B cell (primary cell): ENCODE results near the gene ARPC2. TPM values are rescaled to one million over a fixed set of nuclear protein-coding genes. Genes with fewer than 3 reads are reported as not detected.

Experiments
- ATAC-seq: fragments of 200-7000 bp; cut with Tn5 transposase; one replicate; pipeline ENCODE4 v1.10.0; 2021; ENCODE audit warnings: low read depth, mild to moderate bottlenecking, moderate number of reproducible peaks, moderate library complexity
- CTCF ChIA-PET: fragments of 350-600 bp; sonication (Branson Sonifier 250); formaldehyde crosslinking; loops from one replicate; lab custom pipeline; 2021; ENCODE audit warnings: antibody characterized with exemption, inconsistent platforms; lab: Charles Lee
- POLR2A ChIA-PET: fragments of 350-600 bp; sonication (Branson Sonifier 250); formaldehyde crosslinking; loops from one replicate; lab custom pipeline; 2021; ENCODE audit warnings: antibody characterized with exemption; lab: Charles Lee
- DNase-seq: peaks from one replicate; pipeline ENCODE4 v3.0.0; 2013
- H2AFZ ChIP-seq: 2 replicates; pipeline ENCODE4 v1.6.1; 2012; ENCODE audit warnings: mild to moderate bottlenecking, low read depth, low read length; ENCODE audit not compliant: insufficient read depth, poor library complexity, severe bottlenecking
- H3K27ac ChIP-seq, 2 donors: 1 replicate in 1 of 2; 2 replicates in 1 of 2; pipeline ENCODE4 v1.5.1; 2012 to 2013; ENCODE audit warnings: low read length in 2 of 2, mild to moderate bottlenecking in 2 of 2, moderate library complexity in 1 of 2
- H3K27me3 ChIP-seq, 4 experiments: fragments of 200-600 bp in 1 of 4; sonication (generic) in 1 of 4; replicated peaks in 1 of 4; 1 replicate in 2 of 4; 2 replicates in 2 of 4; pipeline versions ENCODE4 v1.6.1 to v1.7.0; 2013 to 2016; ENCODE audit warnings: low read length in 3 of 4, mild to moderate bottlenecking in 2 of 4, mixed read lengths in 1 of 4, moderate library complexity in 1 of 4; ENCODE audit not compliant: insufficient read depth in 4 of 4, control insufficient read depth in 3 of 4; ENCODE audit errors: control extremely low read depth in 1 of 4
- H3K36me3 ChIP-seq, 2 experiments: replicated peaks in 1 of 2; 1 replicate in 1 of 2; 2 replicates in 1 of 2; pipeline versions ENCODE4 v1.6.1 to v1.7.1; 2013; ENCODE audit warnings: low read length in 1 of 2; ENCODE audit not compliant: insufficient read depth in 2 of 2, control insufficient read depth in 1 of 2; ENCODE audit errors: control extremely low read depth in 1 of 2, extremely low read depth in 1 of 2
- H3K4me1 ChIP-seq, 2 donors: fragments of 200-600 bp in 1 of 2; sonication (generic) in 1 of 2; 1 replicate in 1 of 2; 2 replicates in 1 of 2; pipeline versions ENCODE4 v1.5.1 to v1.6.1; 2013 to 2017; ENCODE audit warnings: low read length in 2 of 2; ENCODE audit not compliant: control insufficient read depth in 2 of 2, insufficient read depth in 2 of 2
- H3K4me2 ChIP-seq: replicated peaks from 2 replicates; pipeline ENCODE3; 2012; ENCODE audit warnings: mild to moderate bottlenecking, low read depth, low read length; ENCODE audit not compliant: poor library complexity, severe bottlenecking
- H3K4me3 ChIP-seq, 5 experiments: fragments of 200-600 bp in 1 of 5; sonication (generic) in 1 of 5; 1 replicate in 3 of 5; 2 replicates in 2 of 5; pipeline versions ENCODE4 v1.5.1 to v1.7.0; 2011 to 2016; ENCODE audit warnings: low read length in 4 of 5, mild to moderate bottlenecking in 4 of 5, low read depth in 2 of 5, control low read depth in 1 of 5, moderate library complexity in 1 of 5; ENCODE audit not compliant: insufficient read depth in 1 of 5; ENCODE audit errors: control extremely low read depth in 1 of 5, extremely low read depth in 1 of 5
- H3K79me2 ChIP-seq: fragments of 200-600 bp; sonication (generic); one replicate; pipeline ENCODE4 v1.6.0; 2016; ENCODE audit warnings: low read length; ENCODE audit not compliant: control insufficient read depth, insufficient read depth
- H3K9ac ChIP-seq: fragments of 200-600 bp; sonication (generic); 2 replicates; pipeline ENCODE4 v1.6.1; 2017; ENCODE audit warnings: mild to moderate bottlenecking, low read length, moderate library complexity
- H3K9me3 ChIP-seq, 3 donors: one replicate each; pipeline versions ENCODE4 v1.6.1 to v1.7.1; 2013; ENCODE audit warnings: low read length in 2 of 3; ENCODE audit not compliant: control insufficient read depth in 2 of 3, insufficient read depth in 1 of 3; ENCODE audit errors: control extremely low read depth in 1 of 3
- H4K20me1 ChIP-seq: 2 replicates; pipeline ENCODE4 v1.6.0; 2012; ENCODE audit warnings: mild to moderate bottlenecking, low read length; ENCODE audit not compliant: insufficient read depth, control insufficient read depth, poor library complexity, severe bottlenecking
- H3K27ac Mint-ChIP-seq: one replicate; pipeline ENCODE4 v1.8.0; 2021; ENCODE audit warnings: mixed read lengths
- H3K27me3 Mint-ChIP-seq: one replicate; pipeline ENCODE4 v1.8.0; 2021; ENCODE audit warnings: mixed read lengths
- H3K4me1 Mint-ChIP-seq: one replicate; pipeline ENCODE4 v1.8.0; 2021; ENCODE audit warnings: mixed read lengths
- H3K4me3 Mint-ChIP-seq: one replicate; pipeline ENCODE4 v1.8.0; 2021; ENCODE audit warnings: mixed read lengths
- H3K9me3 Mint-ChIP-seq: one replicate; pipeline ENCODE4 v1.8.0; 2022; ENCODE audit warnings: mixed read lengths; ENCODE audit not compliant: insufficient read depth
- EZH2 ChIP-seq: IDR thresholded peaks from 2 replicates; pipeline ENCODE4 v1.6.1; 2012; ENCODE audit warnings: borderline replicate concordance, low read depth, mild to moderate bottlenecking, moderate library complexity, low read length; ENCODE audit not compliant: insufficient read depth, poor library complexity, severe bottlenecking
- WGBS: methylation state at CpG from one replicate; pipeline ENCODE4 v1.1.5; 2013; ENCODE audit warnings: missing lambda C conversion rate; ENCODE audit not compliant: insufficient coverage; 5-methylcytosine and 5-hydroxymethylcytosine counted together
- intact Hi-C: fragments of 100-400 bp; cut with micrococcal nuclease; formaldehyde crosslinking; loops from one replicate; pipeline ENCODE4 v1.10.0; 2022
- polyA plus RNA-seq: library from polyadenylated mRNA; depleted of rRNA; stranded (reverse); fragments of >200 nt; gene quantifications from 2 replicates; pipeline ENCODE4 v1.2.3, GENCODE V29; 2012
- total RNA-seq, 2 donors: library from RNA; stranded (reverse); fragments of 120-200 nt in 1 of 2; gene quantifications; 1 replicate in 1 of 2; 2 replicates in 1 of 2; pipeline versions ENCODE4 v1.2.3 to v1.2.4, GENCODE V29; 2013 to 2022
- TF ChIP-seq, protein P1 (sequence below): fragments of 200-600 bp; IDR thresholded peaks from one replicate; pipeline ENCODE4 v1.8.0; 2022; ENCODE audit warnings: antibody characterized with exemption, mild to moderate bottlenecking

The ARPC2 gene
- total and polyA plus RNA-seq, 2 donors (not counting 1 experiment from before 2014, with no cell fraction given), result 314 to 343 TPM

DNA sequence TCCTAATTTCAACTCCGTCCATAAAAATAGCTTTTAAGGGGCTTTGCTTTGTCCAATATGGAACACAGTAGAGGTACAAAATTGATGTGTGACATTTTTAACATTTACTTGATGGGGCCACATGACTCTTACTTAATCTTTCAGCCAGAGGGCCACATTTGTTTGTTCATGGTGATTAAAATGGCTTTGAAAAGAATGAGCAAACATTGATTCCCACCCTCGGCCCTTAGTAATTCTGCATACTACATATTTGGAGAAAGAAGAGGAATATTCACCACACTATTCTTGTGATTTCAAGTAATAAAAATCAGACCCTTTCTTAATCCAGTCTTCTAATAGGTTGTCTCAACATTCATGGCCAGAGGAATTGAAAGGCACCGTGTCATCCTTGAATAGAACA, 17.5 kb downstream of the ARPC2 start:
- no peak overlapping the region for H3K4me3 Mint-ChIP-seq
- H3K27ac Mint-ChIP-seq, result no peak overlapping the region

DNA sequence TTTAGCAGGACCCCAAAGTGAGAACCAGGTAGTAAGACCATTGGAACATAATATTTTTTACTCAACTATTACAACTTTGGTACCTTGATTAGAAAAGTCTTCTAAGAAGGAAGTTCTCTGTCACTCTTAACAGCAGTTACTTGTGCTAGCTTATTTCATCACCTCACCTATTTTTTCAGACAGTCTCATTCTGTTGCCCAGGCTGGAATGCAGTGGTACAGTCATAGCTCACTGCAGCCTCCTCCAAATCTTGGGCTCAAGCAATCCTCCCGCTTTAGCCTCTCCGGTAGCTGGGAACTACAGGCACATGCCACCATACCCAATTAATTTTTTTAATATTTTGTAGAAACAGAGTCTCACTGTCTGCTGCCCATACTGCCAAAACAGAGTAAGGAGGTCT, 18.0 kb downstream of the ARPC2 start:
- ChIA-PET POLR2A (no interaction called here), CTCF (interaction anchor here (0.8 to 2.0 kb wide), 3 partner anchors 22 to 121 kb away, joined by 4 to 8 read pairs (median 4); no protein-coding TSS in a partner anchor)
- TF ChIP-seq EZH2, result no peak
- TF ChIP-seq, protein P1, sequence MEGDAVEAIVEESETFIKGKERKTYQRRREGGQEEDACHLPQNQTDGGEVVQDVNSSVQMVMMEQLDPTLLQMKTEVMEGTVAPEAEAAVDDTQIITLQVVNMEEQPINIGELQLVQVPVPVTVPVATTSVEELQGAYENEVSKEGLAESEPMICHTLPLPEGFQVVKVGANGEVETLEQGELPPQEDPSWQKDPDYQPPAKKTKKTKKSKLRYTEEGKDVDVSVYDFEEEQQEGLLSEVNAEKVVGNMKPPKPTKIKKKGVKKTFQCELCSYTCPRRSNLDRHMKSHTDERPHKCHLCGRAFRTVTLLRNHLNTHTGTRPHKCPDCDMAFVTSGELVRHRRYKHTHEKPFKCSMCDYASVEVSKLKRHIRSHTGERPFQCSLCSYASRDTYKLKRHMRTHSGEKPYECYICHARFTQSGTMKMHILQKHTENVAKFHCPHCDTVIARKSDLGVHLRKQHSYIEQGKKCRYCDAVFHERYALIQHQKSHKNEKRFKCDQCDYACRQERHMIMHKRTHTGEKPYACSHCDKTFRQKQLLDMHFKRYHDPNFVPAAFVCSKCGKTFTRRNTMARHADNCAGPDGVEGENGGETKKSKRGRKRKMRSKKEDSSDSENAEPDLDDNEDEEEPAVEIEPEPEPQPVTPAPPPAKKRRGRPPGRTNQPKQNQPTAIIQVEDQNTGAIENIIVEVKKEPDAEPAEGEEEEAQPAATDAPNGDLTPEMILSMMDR, result no peak
- ATAC-seq (no peak), DNase-seq (no peak)
- H3K36me3 ChIP-seq, result peaks cover 10 to 89% of the 10 kb centered on the region in 2 experiments
- no peaks in the 10 kb centered on the region for H3K9me3 ChIP-seq
- Mint-ChIP-seq H3K27ac (no peak overlapping the region), H3K27me3 (no peaks in the 10 kb centered on the region), H3K4me1 (peaks cover 14% of the 10 kb centered on the region), H3K4me3 (no peak overlapping the region), H3K9me3 (no peaks in the 10 kb centered on the region)
- H3K27me3 ChIP-seq, result no peaks in the 10 kb centered on the region
- no CpG with 5 or more reads among the region's 2 CpGs for WGBS
- H3K4me3 ChIP-seq, result no peak overlapping the region
- H4K20me1 ChIP-seq, result peaks cover 61% of the 10 kb centered on the region
- peaks cover 71% of the 10 kb centered on the region for H3K79me2 ChIP-seq
- H3K27ac ChIP-seq, result no peak overlapping the region
- H2AFZ ChIP-seq, result no peak overlapping the region
- H3K4me1 ChIP-seq, result peaks cover 11 to 12% of the 10 kb centered on the region in 2 donors
- intact Hi-C loops, result no loop called here
- H3K9ac ChIP-seq, result no peak overlapping the region
- no peak overlapping the region for H3K4me2 ChIP-seq

More for the DNA sequence above, 17.5 kb downstream of the ARPC2 start:
- Histone ChIP-seq H3K27ac (no peak overlapping the region), H3K36me3 (peaks cover 10 to 94% of the 10 kb centered on the region in 2 experiments), H3K27me3 (no peaks in the 10 kb centered on the region), H3K9ac (no peak overlapping the region), H3K4me2 (no peak overlapping the region), H3K4me3 (no peak overlapping the region), H3K4me1 (peaks cover 15 to 16% of the 10 kb centered on the region in 2 donors), H2AFZ (no peak overlapping the region), H3K9me3 (no peaks in the 10 kb centered on the region), H3K79me2 (peaks cover 70% of the 10 kb centered on the region), H4K20me1 (peaks cover 62% of the 10 kb centered on the region)
- ChIA-PET CTCF (interaction anchor here (0.8 to 2.0 kb wide), 3 partner anchors 23 to 122 kb away, joined by 4 to 8 read pairs (median 4); no protein-coding TSS in a partner anchor), POLR2A (no interaction called here)
- TF ChIP-seq EZH2, result no peak
- TF ChIP-seq, protein P1, result no peak
- 80% methylated on average over 1 of the region's 3 CpGs for WGBS
- ATAC-seq (no peak), DNase-seq (no peak)
- no peaks in the 10 kb centered on the region for H3K27me3 Mint-ChIP-seq
- peaks cover 17% of the 10 kb centered on the region for H3K4me1 Mint-ChIP-seq
- H3K9me3 Mint-ChIP-seq, result no peaks in the 10 kb centered on the region
- intact Hi-C loops, result no loop called here
